GM19239 (cell line): Measurements from ENCODE around the gene CT55.
"Not testable (repeated sequence)": the region's sequence is repeated elsewhere in the genome, so short reads cannot be mapped to it uniquely, and the experiment has no call there.

ENCODE experiments used
- DNase-seq: peaks from one replicate; pipeline ENCODE4 v3.0.0; 2011; ENCODE audit warnings: low spot score; ENCODE audit not compliant: insufficient read length
- FAIRE-seq: peaks from 2 replicates; lab custom pipeline; 2011; peaks lifted over from hg19 to GRCh38; lab: Jason Lieb, UNC

Gene CT55

DNA sequence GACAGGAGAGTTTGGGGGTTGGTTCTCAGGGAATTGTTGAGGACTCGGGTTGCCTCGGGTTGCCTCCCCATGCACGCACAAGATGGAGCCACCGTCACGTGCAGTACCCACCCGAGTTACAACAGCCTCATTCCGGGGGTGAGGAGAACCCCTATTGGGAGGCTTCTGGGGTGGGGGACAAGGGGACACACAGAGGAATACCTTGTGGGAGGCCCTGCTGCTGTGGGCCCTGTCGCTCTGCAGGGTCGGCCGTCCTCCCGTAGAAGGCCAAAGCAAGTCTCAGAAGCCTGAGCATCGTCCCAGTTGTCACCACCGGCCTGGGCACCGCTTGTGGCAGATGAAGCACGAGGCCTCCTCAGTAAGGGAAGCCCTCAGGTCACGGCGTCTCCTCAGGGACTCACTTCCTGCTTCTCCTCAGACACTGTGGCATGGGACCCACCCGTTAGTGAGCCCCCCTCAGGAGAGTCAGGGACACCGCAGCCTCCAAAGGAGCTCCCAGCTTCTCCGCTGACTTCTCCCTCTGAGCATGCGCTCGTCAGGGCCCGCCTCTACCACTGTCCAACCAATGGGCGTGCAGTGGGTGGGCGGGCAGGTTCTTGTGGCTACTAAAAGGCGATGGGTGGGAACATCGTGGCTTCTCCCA is at the start of gene CT55:
CT55 (minus strand) TSS at position 522 of the 643 bp plus-strand sequence; CDS start at position 295, 227 bp downstream.
- no peak for DNase-seq
- no peak for FAIRE-seq

DNA sequence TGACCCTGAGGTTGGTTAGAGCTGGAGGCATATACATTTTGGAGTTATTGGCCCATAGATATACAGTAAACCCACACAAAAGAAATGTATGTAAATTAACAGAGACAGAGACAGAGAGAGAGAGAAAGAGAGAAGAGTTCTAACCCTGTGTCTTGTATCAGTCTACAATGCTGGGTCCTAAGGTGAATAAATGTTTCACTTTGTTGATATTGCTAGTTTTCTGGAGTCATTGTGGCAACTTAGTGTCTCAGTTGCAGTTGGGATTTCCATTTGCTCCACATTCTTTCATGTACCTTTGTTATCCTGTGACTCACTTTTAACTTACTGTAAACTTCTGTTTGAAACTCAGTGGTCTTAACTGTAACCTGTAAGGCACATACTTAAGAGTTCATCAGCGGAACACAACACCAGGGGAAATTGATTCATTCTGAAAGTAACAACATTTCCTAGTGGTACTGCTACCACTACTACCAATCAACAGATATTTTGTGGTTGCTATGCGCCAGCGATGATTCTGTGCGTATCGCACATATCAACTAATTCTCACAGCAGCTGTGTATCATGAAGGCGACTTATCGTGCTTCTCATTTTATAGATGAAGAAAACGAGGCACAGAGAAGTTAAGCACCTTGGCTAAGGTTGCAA is 42.1 kb upstream of the CT55 start:
- no peak for FAIRE-seq

DNA sequence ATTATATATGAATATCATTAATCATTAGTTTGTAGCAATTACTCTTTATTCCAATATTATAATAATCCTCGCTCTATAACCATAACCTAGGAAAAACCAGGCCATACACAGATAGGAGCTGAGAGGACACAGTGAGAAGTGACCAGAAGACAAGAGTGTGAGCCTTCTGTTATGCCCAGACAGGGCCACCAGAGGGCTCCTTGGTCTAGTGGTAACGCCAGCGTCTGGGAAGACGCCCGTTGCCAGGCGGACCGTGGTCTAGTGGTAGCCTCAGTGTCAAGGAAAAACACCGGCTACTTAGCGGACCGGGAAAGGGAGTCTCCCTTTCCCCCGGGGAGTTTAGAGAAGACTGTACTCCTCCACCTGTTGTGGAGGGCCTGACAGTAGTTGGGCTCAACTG is 35.2 kb upstream of the CT55 start:
- FAIRE-seq, DNase-seq: not testable (repeated sequence)

More for the DNA sequence above, 42.1 kb upstream of the CT55 start:
- no peak for DNase-seq

DNA sequence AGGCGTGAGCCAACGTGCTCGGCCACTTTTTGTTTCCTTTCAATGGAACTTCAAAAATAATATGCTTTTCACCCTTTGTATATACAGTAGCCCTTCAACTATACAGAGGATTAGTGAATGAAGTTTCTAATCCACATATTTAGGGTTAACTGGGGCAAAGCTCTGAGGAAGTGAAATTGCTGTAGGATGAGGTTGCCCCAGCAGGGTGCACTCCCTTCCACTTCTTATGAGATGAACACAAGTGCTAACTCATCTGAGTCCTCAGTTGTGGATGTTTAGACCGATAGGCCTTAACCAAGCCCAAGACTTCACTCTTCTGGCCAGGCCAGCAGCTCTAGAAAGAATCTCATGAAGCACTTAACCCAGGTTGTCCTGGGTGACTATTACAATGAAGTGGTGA is 29.1 kb upstream of the CT55 start:
- DNase-seq: no peak
- FAIRE-seq: no peak

- no peak for DNase-seq
- FAIRE-seq: no peak
Observed at GRCh38 chrX:135194684-135195083, 23.5 kb upstream of the CT55 start.

DNA sequence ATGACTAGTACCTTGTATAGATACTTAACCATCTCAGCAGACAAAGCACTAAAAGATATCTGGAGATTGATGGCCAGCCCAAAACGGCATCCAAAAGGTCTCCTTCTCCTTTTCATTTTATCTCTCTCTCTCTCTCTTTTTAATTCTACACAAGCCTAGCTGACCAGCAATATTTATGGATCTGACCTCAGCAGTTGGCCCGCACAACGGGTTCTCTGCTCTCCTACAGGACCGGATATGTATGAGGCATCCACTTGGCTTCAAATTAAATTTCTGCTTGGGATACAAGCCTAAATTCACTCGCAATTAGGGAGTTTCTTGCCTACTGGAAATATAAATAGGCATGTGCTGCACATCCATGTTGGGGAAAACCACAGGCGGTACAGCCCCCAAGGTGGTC is 22.5 kb upstream of the CT55 start:
- no peak for FAIRE-seq
- no peak for DNase-seq

- DNase-seq (no peak), FAIRE-seq (no peak)
Observed at GRCh38 chrX:135191838-135192237, 20.6 kb upstream of the CT55 start.

- peak; percentile 91 for FAIRE-seq
- DNase-seq: peak; percentile 14
Observed at GRCh38 chrX:135185795-135186443, 14.7 kb upstream of the CT55 start.

DNA sequence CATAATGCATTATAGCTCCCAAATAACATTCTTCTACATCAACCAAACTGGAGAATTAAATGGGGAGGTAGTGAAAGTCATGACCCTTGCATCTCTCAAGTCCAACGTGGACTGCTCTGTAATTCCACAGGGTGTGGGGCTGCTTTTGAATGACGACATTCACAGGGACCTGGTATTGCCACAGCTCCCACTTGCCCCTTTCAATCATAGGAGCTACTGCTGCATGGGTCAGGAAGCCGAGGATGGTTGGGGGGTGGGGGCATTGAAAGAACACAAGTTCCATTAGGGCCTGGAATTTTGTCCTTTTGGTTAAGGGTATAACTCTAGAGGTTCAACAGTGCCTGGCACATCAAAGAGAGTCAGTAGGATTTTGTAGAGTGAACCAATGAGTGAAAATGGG is 7.4 kb upstream of the CT55 start:
- FAIRE-seq (no peak), DNase-seq (no peak)

GRCh38 chrX:135170468-135170867 is 730 bp downstream of the CT55 start:
- DNase-seq (no peak), FAIRE-seq (no peak)

- DNase-seq: not testable (repeated sequence)
- FAIRE-seq: peak; percentile 26
Observed at GRCh38 chrX:135169534-135169933, 1.7 kb downstream of the CT55 start.

GRCh38 chrX:135168486-135168885 is 2.7 kb downstream of the CT55 start:
- DNase-seq (no peak), FAIRE-seq (no peak)

DNA sequence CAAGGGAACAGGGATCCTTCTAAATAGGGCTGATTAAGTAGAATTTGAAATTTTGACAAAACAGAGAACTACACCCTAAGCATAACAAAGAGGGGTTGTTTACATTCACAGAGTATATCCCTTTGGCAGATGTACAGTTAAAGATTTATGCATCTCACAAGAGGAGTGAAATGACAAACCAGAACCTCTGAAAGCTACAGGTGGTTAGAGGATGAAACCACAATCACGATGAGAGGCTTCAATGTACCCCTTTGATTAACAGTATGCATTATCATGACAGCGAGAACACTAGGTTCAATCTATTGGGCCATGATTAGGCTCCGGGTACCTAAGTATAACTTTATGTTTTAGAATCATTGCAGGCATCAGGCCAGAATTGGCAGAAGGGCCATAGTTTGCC is 16.5 kb downstream of the CT55 start:
- FAIRE-seq, DNase-seq: not testable (repeated sequence)

- DNase-seq, FAIRE-seq: not testable (repeated sequence)
Observed at GRCh38 chrX:135126145-135126544, 45.1 kb downstream of the CT55 start.

DNA sequence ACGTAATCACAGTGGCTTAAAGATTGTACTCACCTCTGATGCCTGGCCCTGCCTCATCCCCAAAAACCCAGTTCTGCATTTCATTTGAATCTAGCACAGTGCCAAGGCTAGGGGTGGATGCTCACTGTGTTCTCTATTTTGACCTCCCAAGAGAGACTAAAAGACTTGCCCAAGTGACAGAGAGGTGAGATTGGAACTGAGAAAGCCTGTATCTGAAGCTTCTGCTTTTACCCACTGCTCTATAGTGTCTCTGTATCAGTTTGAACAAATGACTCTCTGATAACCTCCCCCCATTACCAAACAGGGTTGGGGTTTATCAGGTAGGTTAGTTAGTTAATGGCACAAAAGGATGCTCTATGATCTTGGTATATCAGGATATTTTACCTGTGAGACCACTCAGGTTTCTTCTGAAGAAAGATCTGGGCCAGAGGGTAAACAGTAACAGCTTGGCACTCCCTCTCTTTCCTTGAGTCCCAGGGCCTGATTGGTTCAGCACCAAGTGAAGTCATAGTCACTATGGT is 51.1 kb downstream of the CT55 start, which contains the start of gene ETDB:
ETDB (minus strand) TSS at position 471 of the 521 bp plus-strand sequence. CDS start 1,265 bp downstream, outside the sequence.
- DNase-seq, FAIRE-seq: not testable (repeated sequence)

- FAIRE-seq, DNase-seq: not testable (repeated sequence)
Observed at GRCh38 chrX:135116064-135116463, 55.1 kb downstream of the CT55 start.

GRCh38 chrX:135114392-135114791 is 56.8 kb downstream of the CT55 start:
- FAIRE-seq (peak; percentile 76), DNase-seq (no peak)

DNA sequence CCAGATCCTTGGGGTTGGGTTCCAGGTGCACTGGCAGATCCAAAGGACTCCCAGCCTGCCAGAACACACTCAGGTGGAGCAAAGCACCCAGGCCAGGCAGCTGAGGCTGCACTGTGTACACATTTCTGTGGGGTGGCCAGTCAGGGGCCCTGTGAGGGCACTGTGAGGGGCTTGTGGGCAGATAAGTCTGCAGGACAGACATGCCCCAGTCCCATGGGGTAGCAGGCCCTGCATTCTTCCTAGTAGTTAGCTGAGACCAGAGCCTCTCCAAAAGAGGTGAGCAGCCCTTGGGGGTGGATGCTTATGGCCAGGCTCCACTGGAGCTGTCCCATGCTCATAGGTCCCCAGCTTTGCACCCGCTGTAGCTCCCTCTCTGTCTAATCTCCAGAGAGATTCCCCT is 58.5 kb downstream of the CT55 start:
- no peak for FAIRE-seq
- no peak for DNase-seq

GRCh38 chrX:135112096-135112729 is 59.0 kb downstream of the CT55 start:
- DNase-seq (no peak), FAIRE-seq (peak; percentile 93)

DNA sequence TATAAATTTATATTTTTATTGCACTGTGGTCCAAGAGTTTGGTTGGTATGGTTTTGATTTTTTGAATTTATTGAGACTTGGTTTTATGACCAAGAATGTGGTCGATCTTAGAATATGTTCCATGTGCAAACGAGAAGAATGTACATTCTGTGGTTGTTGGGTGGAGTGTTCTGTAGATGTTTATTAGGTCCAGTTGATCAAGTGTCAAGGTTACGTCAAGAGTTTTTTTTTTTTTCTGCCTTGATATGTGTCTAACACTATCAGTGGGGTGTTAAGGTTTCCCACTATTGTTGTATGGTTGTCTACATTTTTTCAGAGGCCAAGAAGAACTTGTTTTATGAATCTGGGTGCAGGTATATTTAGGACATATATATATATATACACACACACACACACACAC is 61.6 kb downstream of the CT55 start:
- no peak for FAIRE-seq
- DNase-seq: no peak
